Spleen (tissue), 11 donors: ENCODE results near the gene KCNAB2. TPM values are rescaled to one million over a fixed set of nuclear protein-coding genes. Genes with fewer than 3 reads are reported as not detected.
A peak's percentile ranks its signal among the peaks of the same experiment; 100 is the strongest.

Source experiments
- DNase-seq: peaks from one replicate; pipeline ENCODE4 v3.0.0-alpha.2; 2020
- H3K27ac ChIP-seq, 8 donors: fragments of 200-600 bp; sonication (generic) in 7 of 8; 1 replicate in 4 of 8; 2 replicates in 4 of 8; pipeline versions ENCODE4 v1.5.0 to v1.8.0; 2016 to 2021; ENCODE audit warnings: inconsistent platforms in 4 of 8, mild to moderate bottlenecking in 4 of 8, moderate library complexity in 1 of 8
- H3K27me3 ChIP-seq, 7 donors: fragments of 200-600 bp; sonication (generic) in 6 of 7; replicated peaks in 1 of 7; 1 replicate in 4 of 7; 2 replicates in 3 of 7; pipeline versions ENCODE4 v1.5.0 to v1.8.0; 2016 to 2021; ENCODE audit warnings: inconsistent platforms in 3 of 7, mild to moderate bottlenecking in 1 of 7
- H3K36me3 ChIP-seq, 6 donors: fragments of 200-600 bp; sonication (generic) in 5 of 6; 1 replicate in 4 of 6; 2 replicates in 2 of 6; pipeline versions ENCODE4 v1.5.0 to v1.8.0; 2016 to 2021; ENCODE audit warnings: inconsistent platforms in 2 of 6
- H3K4me1 ChIP-seq, 6 donors: fragments of 200-600 bp; sonication (generic) in 5 of 6; 1 replicate in 3 of 6; 2 replicates in 3 of 6; pipeline versions ENCODE4 v1.5.0 to v1.8.0; 2016 to 2021; ENCODE audit warnings: inconsistent platforms in 3 of 6
- H3K4me3 ChIP-seq, 8 donors: fragments of 200-600 bp; sonication (generic) in 7 of 8; 1 replicate in 4 of 8; 2 replicates in 4 of 8; pipeline versions ENCODE4 v1.5.0 to v1.8.0; 2016 to 2021; ENCODE audit warnings: inconsistent platforms in 4 of 8, mild to moderate bottlenecking in 4 of 8, moderate library complexity in 2 of 8
- H3K9me3 ChIP-seq, 8 donors: fragments of 200-600 bp; sonication (generic) in 7 of 8; 1 replicate in 4 of 8; 2 replicates in 4 of 8; pipeline versions ENCODE4 v1.5.0 to v1.8.0; 2016 to 2021; ENCODE audit warnings: inconsistent platforms in 4 of 8
- CTCF ChIP-seq, 11 experiments: fragments of 200-600 bp in 7 of 11; fragments of 450-650 bp in 4 of 11; sonication (generic) in 4 of 11; IDR thresholded peaks in 8 of 11; conservative IDR thresholded peaks in 3 of 11; 1 replicate in 7 of 11; 2 replicates in 4 of 11; pipeline versions ENCODE4 v1.4.0 to v1.8.0; 2016 to 2021; ENCODE audit warnings: antibody characterized with exemption in 11 of 11, inconsistent platforms in 4 of 11, mild to moderate bottlenecking in 1 of 11
- POLR2A ChIP-seq, 3 donors: fragments of 450-650 bp; IDR thresholded peaks; one replicate each; pipeline ENCODE4 v1.5.1; 2017; ENCODE audit warnings: antibody characterized with exemption in 3 of 3, mild to moderate bottlenecking in 1 of 3
- POLR2AphosphoS5 ChIP-seq, 3 donors: sonication (generic); formaldehyde crosslinking; IDR thresholded peaks; one replicate each; pipeline ENCODE4 v1.5.1; 2017; ENCODE audit warnings: antibody characterized with exemption in 3 of 3
- WGBS, 5 donors: extraction: QIAGEN DNeasy Blood & Tissue Kit in 3 of 5; methylation state at CpG; one replicate each; pipeline versions ENCODE4 v1.1.5 to v1.1.7; 2013 to 2018; 5-methylcytosine and 5-hydroxymethylcytosine counted together
- intact Hi-C: fragments of 100-400 bp; cut with DNase I; formaldehyde crosslinking; loops from one replicate; pipeline ENCODE4 v1.15.0; 2023; ENCODE audit warnings: low total_unique reads
- polyA plus RNA-seq, 3 donors: library from polyadenylated mRNA; stranded (reverse); fragments of 200-250 nt; gene quantifications; one replicate each; pipeline ENCODE4 v1.2.1, GENCODE V29; 2013
- total RNA-seq, 7 donors: library from RNA; depleted of rRNA in 3 of 7; stranded (reverse); fragments of >200 nt in 3 of 7; fragmentation: NEBNext Ultra II Directional in 4 of 7; extraction: Animal tissue kit (Norgen Biotek cat#: 25700) in 4 of 7; gene quantifications; one replicate each; pipeline versions ENCODE4 v1.1.0 to v1.2.1, GENCODE V29; 2016 to 2021
- donor health status: healthy with polysubstance abuse.
- donor health status: DM: no; HTN: no; CAD: no; lungs with moderate emphysema.
- donor health status: DM: no; HTN: no; CAD: no.
- donor health status: Bipolar disorder and iron deficiency.
- donor health status: healthy.
- donor health status: DM: no; HTN: no; CAD: no.
- donor health status: DM: yes; HTN: yes; CAD: no.

Gene KCNAB2
- total and polyA plus RNA-seq, 10 donors = 23.2 to 135 (median 94.0) TPM

DNA sequence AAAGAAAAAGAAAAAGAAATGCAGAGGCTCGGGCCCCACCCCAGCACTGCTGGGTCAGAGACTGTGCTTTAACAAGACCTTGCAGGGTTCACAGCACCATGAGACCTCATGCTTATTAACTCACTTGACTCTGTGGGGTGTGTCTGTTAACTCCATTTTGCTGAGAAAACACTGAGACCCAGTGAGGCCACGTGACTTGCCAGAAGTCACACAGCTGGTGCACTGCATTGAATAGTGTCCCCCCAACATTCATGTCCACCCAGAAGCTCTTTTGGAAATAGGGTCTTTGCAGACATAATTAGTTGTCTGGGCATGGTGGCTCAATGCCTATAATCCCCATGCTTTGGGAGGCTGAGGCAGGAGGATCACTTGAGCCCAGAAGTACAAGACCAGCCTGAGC lies 94.7 kb downstream of the KCNAB2 start:
- Histone ChIP-seq H3K27me3 (peaks cover 0 to 17% (median 0%) of the 10 kb centered on the region in 7 donors), H3K27ac (no peak overlapping the region), H3K4me1 (no peaks in the 10 kb centered on the region), H3K36me3 (no peaks in the 10 kb centered on the region), H3K4me3 (no peak overlapping the region), H3K9me3 (no peaks in the 10 kb centered on the region)
- WGBS, 5 donors = 71 to 93% (median 81%) methylated on average over 2 of the region's 2 CpGs
- TF ChIP-seq POLR2A (IDR thresholded peaks at IDR 0.05) = no peak
- no peak for TF ChIP-seq CTCF (IDR thresholded peaks at IDR 0.05 in 8 of 11, conservative IDR thresholded peaks at IDR 0.05 in 3 of 11)
- TF ChIP-seq POLR2AphosphoS5 (IDR thresholded peaks at IDR 0.05) = no peak
- intact Hi-C loops = no loop called here
- peak; percentile 2 for DNase-seq

DNA sequence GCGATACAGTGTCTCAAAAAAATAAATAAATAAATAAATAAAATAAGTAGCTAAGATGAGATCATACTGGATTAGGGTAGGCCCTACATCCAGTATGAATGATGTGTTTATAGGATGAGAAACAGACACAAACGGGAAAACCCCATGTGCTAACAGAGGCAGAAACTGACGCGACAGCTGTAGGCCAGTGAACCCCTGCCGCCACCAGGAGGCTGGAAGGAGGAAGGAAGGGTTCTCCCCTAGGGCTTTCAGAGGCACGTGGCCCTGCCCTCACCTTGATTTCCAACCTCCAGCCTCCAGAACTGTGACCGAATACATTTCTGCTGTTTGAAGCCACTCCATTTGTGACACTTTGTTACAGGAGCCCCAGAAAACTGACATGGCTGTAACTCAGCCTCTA lies 95.9 kb downstream of the KCNAB2 start:
- intact Hi-C loops = no loop called here
- no peak for DNase-seq
- Histone ChIP-seq H3K4me1 (no peaks in the 10 kb centered on the region), H3K36me3 (no peaks in the 10 kb centered on the region), H3K9me3 (no peaks in the 10 kb centered on the region), H3K27me3 (peaks cover 0 to 25% (median 2%) of the 10 kb centered on the region in 7 donors), H3K27ac (no peak overlapping the region), H3K4me3 (no peak overlapping the region)
- TF ChIP-seq CTCF (IDR thresholded peaks at IDR 0.05 in 8 of 11, conservative IDR thresholded peaks at IDR 0.05 in 3 of 11) = peak in 1 of 11 experiments; percentile 16
- no peak for TF ChIP-seq POLR2AphosphoS5 (IDR thresholded peaks at IDR 0.05)
- WGBS, 5 donors = 19 to 34% (median 28%) methylated on average over 7 of the region's 7 CpGs

DNA sequence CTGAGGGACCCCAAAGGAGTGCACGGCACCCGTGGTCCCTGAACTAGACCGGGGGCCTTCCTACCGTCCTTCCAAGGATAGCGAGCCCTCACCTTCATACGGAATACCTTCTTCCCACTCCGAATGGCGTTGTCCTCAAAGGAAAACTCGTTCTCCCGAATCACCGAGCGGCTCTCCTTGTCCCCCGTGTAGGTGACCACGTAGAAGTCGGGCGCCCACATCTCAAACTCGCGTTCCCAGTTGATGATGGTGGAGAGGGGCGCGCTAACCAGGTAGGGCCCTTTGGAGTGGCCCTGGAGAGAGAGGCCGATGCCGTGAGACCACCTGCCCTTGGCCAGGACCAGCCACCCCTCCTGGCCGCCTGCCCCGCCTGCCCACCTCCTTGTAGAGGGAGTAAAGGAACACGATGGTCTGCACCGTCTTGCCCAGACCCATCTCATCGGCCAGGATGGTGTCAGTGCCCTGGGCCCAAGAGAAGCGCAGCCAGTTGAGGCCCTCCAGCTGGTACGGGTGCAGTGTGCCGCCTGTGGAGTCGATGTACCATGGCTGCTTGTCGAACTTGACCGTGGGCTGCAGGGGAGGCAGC lies 96.4 kb downstream of the KCNAB2 start:
- 93 to 94% (median 93%) methylated on average over 33 of the region's 33 CpGs for WGBS, 5 donors
- intact Hi-C loops = no loop called here
- H3K27me3 ChIP-seq = peaks cover 0 to 29% (median 6%) of the 10 kb centered on the region in 7 donors
- no peak overlapping the region for H3K4me3 ChIP-seq
- H3K9me3 ChIP-seq = no peaks in the 10 kb centered on the region
- H3K4me1 ChIP-seq = no peaks in the 10 kb centered on the region
- TF ChIP-seq POLR2A (IDR thresholded peaks at IDR 0.05) (no peak), POLR2AphosphoS5 (IDR thresholded peaks at IDR 0.05) (no peak), CTCF (IDR thresholded peaks at IDR 0.05 in 8 of 11, conservative IDR thresholded peaks at IDR 0.05 in 3 of 11) (no peak)
- no peaks in the 10 kb centered on the region for H3K36me3 ChIP-seq
- DNase-seq = no peak
- no peak overlapping the region for H3K27ac ChIP-seq

DNA sequence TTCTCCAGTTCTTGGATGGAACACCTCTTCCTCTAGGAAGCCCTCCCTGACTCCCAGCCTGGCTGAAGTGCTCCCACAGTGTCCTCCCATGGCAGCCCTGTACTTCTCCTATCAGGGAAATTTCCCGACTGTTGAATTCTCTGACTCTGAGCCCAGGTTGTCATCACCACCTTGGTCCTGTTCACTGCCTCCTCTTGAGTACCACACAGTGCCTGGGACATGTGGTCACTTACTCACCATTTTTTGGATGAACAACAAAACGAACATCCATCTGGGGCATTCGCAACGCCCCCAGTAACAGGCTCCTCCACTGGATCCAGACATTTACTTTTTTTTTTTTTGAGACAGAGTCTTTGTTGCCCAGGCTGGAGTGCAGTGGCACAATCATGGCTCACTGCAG lies 97.0 kb downstream of the KCNAB2 start:
- Histone ChIP-seq H3K36me3 (no peaks in the 10 kb centered on the region), H3K4me1 (no peaks in the 10 kb centered on the region), H3K4me3 (no peak overlapping the region), H3K9me3 (no peaks in the 10 kb centered on the region), H3K27me3 (peaks cover 0 to 31% (median 10%) of the 10 kb centered on the region in 7 donors), H3K27ac (no peak overlapping the region)
- 79 to 89% (median 84%) methylated on average over 4 of the region's 4 CpGs for WGBS, 5 donors
- intact Hi-C loops = no loop called here
- TF ChIP-seq CTCF (IDR thresholded peaks at IDR 0.05 in 8 of 11, conservative IDR thresholded peaks at IDR 0.05 in 3 of 11) = no peak
- no peak for TF ChIP-seq POLR2A (IDR thresholded peaks at IDR 0.05)
- TF ChIP-seq POLR2AphosphoS5 (IDR thresholded peaks at IDR 0.05) = no peak
- no peak for DNase-seq
